HG03342 (cell line): ENCODE measurements around the gene BANF2.

ENCODE experiments used
- ATAC-seq: cut with Tn5 transposase; IDR thresholded peaks from one replicate; pipeline ENCODE4 v1.9.1; 2021; ENCODE audit warnings: mild to moderate bottlenecking, moderate library complexity; ENCODE audit not compliant: unreplicated experiment

The BANF2 gene

GRCh38 chr20:17732907-17733521, 33.2 kb downstream of the BANF2 start:
- ATAC-seq = no peak

DNA sequence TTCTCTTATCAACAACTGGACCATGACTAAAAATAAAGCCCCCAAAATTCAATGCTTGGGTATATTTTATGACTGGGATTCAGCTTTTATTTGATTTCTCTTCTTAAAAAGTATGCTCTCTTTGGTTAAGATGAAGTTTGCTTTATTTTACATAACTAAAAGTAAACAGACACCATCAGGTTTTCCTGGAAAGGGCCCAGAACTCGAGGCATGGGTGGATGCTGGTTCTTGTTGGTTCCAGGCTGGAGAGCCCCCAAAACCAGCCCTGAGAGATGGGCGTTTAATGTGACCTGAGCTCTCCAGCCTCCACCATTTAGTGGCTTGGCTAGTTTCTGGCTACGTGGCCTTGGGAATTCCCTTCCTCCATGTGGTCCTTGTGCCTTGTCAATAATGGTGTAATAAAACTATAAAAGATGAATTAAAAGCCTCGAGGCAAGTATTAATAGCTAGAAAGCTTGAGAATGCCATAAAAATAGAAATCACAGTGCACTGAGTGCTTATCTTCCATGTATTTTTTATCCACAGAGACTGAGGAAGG, 34.1 kb downstream of the BANF2 start:
- no peak for ATAC-seq

- no peak for ATAC-seq
Measured at GRCh38 chr20:17734374-17734773, 34.6 kb downstream of the BANF2 start.

GRCh38 chr20:17735206-17735804, 35.5 kb downstream of the BANF2 start:
- ATAC-seq = no peak

- ATAC-seq = no peak
Measured at GRCh38 chr20:17735959-17736621, 36.3 kb downstream of the BANF2 start.

DNA sequence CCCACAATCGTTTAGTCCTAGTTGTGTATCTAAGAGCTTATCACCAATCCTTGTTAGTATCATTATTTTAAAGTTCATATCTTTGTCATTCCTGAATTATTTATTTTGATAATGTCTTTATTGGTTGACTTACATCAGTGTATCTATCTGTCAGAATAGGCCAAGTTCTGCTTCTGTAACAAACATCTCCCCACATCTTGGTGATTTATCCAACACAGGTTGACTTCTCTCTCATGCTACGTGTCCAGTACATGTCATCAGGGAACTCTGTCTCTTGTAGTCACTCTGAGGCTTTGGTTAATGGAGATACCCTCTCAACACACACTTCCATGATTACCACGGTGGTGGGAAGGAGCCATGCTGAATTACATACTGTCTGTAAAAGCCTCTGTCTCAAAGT, 38.4 kb downstream of the BANF2 start:
- ATAC-seq = no peak

DNA sequence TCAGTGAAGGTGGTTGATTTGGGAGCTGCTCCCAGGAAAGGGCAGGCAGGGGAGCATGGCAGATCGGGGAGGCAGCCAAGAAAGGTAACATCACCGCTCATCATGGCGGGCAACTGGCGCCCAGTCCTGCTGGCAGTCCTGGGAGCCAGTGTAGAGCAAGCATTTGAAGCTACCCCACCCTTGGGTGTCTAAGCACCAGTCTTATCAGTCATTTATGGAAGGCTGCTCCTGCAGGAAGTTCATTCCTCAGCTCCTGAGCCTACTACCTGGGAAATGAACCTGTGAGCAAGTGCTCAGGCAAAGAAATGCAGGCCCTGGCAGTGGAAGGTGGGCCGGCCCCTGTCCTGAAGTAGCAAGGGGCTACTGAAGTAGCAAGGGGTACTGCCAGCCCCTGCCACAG, 41.5 kb downstream of the BANF2 start:
- no peak for ATAC-seq

DNA sequence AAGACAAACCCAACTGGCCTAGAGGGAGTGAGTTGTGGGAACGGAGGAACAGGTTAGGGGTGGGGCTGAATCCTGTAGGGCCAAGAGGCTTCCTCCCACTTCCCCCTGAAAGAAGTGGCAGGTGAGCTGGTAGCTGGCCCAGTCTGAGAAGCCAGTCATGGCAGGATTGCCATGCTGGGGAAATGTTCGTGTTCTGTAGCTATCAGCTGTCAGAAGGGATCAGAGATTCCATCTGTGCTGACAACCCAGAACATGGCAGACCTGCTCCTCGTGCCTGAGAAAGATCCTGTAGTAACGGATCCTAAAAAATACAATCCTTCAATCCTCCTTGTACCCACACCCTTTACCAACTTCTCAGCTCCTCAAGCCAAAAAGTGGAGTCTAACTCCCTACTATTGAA, 43.0 kb downstream of the BANF2 start:
- no peak for ATAC-seq

DNA sequence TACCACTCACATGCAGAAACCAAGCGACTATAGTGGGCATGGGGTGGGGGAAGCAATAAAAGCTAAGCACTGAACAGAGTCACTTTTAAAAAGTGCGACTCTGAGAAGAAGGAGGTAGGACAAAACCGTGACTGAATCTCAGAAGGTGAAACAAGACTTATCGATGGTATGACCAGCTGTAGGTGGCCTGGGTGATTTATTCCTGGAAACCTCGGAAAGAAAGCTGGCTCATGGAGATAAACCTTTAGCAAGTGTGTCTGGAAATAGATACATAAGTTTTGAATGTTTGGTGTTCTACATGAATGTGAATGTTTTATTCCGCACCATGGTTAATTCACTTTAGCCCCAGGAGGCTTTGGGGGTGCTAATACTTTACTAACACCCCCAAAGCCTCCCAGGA, 43.9 kb downstream of the BANF2 start:
- no peak for ATAC-seq

DNA sequence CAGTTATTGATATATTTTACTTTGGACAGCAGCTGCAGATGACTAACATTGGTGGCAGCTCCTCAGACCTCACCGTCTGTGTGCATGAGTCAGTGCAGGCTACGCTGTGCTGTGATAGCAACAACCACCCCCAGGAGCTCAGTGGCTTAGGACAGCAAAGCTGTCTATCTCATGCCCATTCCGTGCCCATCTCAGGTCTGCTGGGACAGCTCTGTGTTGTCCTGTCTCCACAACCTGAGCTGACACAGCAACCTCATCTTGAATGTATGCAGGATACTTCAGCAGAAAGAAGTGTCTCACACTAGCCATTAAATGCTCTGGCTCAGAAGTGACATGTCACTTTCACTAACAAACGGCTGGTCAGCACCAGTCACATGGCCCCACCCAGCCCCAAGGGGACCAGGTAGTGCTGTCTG, 47.7 kb downstream of the BANF2 start:
- ATAC-seq = no peak

DNA sequence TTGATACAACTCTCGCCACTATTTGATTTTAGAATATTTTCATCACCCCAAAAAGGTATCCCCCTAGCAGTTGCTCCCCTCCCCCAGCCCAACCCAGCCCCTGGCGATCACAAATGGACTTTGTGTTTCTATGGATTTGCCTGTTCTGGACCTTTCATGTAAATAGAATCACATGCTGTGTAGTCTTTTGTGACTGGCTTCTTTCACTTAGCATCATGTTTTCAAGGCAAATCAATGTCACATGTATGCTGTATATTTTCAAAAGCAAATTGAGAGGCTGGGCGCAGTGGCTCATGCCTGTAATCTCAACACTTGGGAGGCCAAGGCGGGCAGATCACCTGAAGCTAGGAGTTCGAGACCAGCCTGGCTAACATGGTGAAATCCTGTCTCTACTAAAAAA, 48.5 kb downstream of the BANF2 start:
- no peak for ATAC-seq

GRCh38 chr20:17749626-17749977, 49.8 kb downstream of the BANF2 start:
- ATAC-seq = no peak

DNA sequence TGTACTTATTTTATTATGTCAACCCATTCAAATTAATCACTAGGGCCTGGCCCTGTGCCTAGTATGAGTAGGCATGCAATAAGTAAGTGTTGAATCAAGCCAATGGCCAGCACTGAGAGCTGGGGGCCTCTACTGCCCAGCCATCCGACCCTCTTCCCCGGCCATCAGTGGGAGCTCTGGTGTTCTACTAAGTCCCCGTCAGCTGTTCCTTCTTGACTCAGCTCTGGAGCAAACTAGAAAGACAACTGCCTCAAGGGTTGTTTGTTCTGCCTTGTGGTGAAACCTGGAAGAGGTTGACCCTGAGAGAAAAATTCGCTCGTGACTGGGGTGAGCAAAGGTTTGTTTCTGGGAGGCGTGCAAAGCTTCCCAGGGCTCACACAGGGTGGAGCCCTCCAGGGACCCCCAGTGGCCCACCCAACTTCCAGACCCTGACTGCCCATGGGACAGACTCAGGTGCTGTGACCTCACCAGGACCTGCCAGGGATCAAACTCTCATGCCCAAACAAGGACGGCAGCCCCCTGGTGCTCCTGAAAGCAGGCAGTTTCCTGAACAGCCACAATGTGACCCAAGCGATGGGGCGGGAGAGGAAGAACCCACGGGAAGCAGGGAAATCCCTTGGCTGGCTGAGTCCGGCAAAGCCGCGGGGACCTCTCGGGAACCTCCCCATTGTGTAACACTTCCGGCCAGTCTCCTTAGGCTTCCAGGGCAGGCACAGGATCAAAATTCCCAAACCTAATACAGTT, 50.4 kb downstream of the BANF2 start:
- ATAC-seq = no peak

- no peak for ATAC-seq
Measured at GRCh38 chr20:17750722-17751045, 50.9 kb downstream of the BANF2 start.

- ATAC-seq = no peak
Measured at GRCh38 chr20:17751640-17752039, 51.9 kb downstream of the BANF2 start.

DNA sequence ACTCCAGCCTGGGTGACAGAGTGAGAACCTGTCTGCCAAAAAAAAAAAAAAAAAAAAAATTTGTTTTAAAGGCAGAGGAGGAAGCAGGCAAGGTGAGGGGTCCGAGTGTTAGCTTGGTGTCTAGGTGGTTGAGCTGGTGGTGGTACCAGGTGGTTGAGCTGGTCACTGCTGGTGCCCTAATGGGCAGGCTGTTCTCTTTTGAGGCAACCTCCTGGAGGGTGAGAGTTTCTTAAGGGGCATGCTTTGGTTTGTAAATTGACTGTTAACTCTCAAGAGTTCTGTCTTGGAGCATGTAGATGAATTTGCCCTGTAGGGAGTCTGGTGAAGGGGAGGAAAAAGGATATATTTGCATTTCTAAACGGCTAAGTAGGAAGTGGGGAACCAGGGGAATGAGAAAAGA, 52.7 kb downstream of the BANF2 start:
- no peak for ATAC-seq

- no peak for ATAC-seq
Measured at GRCh38 chr20:17753516-17753915, 53.8 kb downstream of the BANF2 start.

- ATAC-seq = no peak
Measured at GRCh38 chr20:17756529-17756928, 56.8 kb downstream of the BANF2 start.

GRCh38 chr20:17757496-17757895, 57.7 kb downstream of the BANF2 start:
- ATAC-seq = no peak

- ATAC-seq = no peak
Measured at GRCh38 chr20:17758010-17758409, 58.2 kb downstream of the BANF2 start.

- no peak for ATAC-seq
Measured at GRCh38 chr20:17758512-17758911, 58.7 kb downstream of the BANF2 start.

DNA sequence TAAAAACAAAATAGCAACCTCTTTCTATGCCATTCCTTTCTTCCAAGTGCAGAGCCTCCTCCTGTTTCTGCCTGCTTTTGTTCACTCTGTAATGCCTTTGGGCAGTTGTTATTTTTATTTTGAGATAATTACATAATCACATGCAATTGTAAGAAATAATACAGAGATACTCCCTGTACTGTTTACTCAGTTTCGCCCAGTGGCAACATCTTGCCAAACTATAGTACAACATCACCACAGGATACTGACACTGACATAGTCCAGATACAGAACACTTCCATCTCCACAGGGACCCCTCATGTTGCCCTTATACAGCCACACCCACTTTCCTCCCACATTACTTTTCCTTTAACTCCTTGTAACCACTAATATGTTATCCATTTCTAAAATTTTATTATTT, 59.7 kb downstream of the BANF2 start:
- no peak for ATAC-seq
